GM12873 (cell line): ENCODE data around the gene SMARCD2.
A peak's percentile ranks its signal among the peaks of the same experiment; 100 is the strongest.

ENCODE experiments used
- TF ChIP-seq, protein P1 (sequence below): IDR thresholded peaks from 2 replicates; pipeline ENCODE4 v1.5.1; 2012; ENCODE audit warnings: low read depth, mild to moderate bottlenecking, moderate library complexity, low read length, control low read depth; ENCODE audit not compliant: insufficient read depth; ENCODE audit errors: missing control alignments

Gene SMARCD2

DNA sequence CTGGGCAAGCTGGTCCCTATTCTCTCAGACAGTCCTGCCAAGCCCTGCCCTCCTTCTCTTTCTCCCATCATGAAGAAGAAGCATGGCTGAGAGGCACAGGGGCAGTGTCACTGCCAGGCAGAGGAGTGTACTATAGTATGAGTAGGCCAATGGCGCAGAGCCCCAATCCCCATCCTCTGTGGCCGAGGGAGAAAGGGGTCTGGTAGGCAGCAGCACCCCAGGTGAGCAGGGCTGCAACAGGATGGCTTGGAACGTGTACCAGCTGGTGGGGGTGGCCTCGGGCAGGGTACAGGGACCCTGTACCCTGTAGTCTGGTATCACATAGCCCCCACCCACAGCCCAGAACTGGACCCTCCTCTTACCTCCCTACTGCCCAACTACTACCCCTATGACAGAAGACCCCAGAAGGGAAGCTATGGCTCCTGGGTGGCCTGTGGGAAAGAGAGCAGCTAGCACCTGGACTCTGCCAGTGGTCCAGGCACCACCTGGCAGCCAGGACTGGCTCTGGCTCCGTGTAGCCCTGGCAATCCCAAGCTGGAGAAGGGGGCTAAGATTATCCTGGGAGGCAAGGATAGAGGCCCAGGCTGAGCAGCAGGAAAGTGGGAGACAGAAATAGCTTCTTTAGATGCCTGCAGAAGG is 4.4 kb downstream of the SMARCD2 start:
- TF ChIP-seq, protein P1, sequence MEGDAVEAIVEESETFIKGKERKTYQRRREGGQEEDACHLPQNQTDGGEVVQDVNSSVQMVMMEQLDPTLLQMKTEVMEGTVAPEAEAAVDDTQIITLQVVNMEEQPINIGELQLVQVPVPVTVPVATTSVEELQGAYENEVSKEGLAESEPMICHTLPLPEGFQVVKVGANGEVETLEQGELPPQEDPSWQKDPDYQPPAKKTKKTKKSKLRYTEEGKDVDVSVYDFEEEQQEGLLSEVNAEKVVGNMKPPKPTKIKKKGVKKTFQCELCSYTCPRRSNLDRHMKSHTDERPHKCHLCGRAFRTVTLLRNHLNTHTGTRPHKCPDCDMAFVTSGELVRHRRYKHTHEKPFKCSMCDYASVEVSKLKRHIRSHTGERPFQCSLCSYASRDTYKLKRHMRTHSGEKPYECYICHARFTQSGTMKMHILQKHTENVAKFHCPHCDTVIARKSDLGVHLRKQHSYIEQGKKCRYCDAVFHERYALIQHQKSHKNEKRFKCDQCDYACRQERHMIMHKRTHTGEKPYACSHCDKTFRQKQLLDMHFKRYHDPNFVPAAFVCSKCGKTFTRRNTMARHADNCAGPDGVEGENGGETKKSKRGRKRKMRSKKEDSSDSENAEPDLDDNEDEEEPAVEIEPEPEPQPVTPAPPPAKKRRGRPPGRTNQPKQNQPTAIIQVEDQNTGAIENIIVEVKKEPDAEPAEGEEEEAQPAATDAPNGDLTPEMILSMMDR, result no peak

DNA sequence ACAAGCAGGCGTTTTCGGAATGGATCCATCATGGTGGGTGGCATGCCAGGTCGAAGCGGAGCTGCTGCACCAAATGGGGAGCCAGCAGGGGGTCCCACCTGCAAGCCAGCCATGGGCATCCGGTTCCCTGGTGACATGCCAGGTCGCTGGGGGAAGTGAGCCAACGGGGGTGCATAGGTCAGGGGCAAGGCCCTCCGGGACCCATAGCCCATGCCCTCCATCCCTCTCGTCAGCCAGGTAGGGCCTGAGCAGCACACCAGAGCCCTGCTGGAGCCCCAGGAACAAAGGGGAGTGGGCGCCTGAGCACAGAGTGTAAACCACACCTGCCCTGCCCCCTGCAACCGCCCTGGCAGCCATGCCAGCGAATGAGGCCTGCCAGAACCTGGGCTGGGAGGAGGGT is 5.0 kb downstream of the SMARCD2 start:
- TF ChIP-seq, protein P1, result no peak

DNA sequence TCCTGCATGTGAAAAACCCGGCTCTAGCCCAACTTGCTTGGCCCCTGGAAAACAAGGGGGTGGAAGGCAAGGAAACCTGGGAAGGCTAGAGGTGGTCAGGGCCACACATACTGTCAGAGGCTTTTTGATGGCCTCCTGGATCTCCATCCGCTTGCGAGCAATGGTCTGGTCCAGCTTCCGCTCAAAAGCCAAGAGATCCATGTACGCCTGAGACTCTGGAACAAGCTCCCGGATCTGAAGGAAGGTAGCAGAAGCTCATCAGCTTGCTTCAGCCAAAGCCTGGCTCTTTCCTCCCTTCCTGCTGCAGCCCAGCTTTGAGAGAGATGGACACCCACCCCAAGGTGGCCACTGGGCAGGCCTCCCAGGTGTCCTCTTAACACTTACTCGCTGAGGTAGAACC is 5.7 kb downstream of the SMARCD2 start:
- TF ChIP-seq, protein P1, result no peak

DNA sequence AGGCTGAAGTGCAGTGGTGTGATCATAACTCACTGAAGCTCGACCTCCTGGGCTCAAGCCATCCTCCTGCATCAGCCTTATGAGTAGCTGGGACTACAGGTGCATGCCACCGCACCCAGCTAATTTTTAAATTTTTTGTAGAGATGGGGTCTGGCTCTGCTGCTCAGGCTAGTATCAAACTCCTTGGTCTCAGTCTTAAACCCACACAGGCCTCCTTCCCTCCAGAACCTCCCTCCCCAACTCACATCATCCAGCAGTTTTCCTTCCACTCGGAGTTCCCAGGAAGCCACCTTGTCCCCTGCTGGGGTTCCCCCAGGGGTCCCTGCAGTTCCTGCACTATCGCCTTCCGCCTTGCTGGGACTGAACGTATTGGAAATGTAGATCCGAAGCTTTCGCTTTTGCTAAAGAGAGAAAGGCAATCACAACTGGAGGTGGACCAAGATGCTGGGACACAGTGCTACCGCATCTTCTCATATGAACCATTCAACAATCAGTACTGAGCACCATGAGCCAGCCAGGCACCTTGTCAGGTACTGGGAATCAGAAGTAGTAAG is 7.2 kb downstream of the SMARCD2 start:
- TF ChIP-seq, protein P1, result no peak

DNA sequence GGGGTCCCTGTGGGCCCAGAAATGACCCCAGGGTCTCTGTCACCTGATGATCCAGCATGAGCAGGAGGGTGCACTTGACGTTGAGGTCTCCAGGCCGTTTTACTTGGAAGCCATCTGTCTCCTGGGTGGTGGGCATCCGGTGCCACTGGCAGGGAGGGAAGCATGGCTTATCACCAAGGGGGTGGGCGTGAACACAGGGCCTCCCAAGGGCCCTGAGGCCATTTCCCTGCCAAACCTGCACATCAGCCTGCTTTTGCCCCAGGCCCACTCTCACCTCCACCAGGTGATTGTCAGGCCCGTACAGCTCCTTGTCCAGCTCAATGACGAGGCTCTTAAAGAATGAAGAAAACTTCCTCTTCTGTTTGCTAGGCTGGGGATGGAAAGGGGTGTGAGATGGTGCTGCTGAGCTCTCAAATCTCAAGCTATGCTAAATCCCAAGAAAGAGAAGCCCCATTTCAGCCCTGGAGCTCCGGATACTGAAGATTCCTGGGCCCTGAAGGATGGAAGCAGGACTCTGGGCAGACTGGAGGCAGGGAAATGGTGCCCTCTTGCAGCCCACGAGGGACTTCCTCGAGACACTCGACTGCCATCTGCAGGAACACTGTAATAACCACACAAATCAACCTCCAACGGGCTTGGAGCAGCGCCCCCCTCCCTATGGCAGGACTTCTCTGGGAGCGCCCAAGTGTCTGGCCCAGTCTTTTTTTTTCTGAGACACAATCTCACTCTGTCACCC is 7.9 kb downstream of the SMARCD2 start:
- TF ChIP-seq, protein P1, result peak; percentile 71

DNA sequence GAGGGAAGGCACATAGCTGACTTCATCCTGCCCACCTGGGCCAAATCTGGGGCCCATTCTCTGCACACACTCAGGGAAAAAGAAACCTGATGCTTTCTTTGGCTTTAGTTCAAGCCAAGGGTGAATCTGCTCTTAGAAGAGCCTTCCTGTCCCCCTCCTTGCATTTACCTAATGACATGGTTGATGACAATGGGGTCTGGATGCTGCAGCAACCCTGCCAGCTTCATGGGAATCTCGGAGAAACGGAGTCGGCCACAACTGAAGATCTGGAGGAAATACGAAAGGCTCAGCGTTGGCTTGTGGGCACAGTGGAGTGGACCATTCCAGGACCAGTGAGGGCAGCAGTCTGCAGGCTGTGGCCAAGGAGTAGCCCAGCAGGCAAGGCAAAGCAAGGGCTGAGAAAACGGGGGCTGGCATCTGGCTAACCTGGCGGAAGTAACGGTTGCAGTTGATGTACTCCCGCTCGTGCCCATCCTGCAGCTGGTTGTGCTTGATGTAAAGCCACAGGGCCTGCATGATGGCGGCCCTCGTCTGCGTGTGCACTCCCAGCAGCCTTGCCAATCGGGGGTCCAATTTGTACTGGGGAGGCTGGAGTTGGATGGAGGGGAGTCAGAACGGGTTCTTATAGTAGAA is 8.6 kb downstream of the SMARCD2 start:
- TF ChIP-seq, protein P1, result no peak
